Measurements from ENCODE around the gene CNOT3.

GRCh38 chr19:54159352-54160181, 22.0 kb downstream of the CNOT3 start, which contains the start of gene LENG1:
- 0 out of 2 replicates have a peak, but pooled peaks have one; percentile 21 for TF ChIP-seq ZNF609 (CRISPR knock-in tag; IDR thresholded peaks at IDR 0.05; ENCODE audit: borderline replicate concordance)
- no peak for TF ChIP-seq SNRNP70 (IDR thresholded peaks at IDR 0.05; ENCODE audit: low read depth, low read length)
- TF ChIP-seq MBNL3 (CRISPR knock-in tag; conservative IDR thresholded peaks at IDR 0.05), result no peak
- no peak for TF ChIP-seq ZHX1 (CRISPR knock-in tag; IDR thresholded peaks at IDR 0.05; ENCODE audit: low read depth)

Measured in HepG2 (cell line).